ENCODE results near the gene CT47B1.
"Not testable (repeated sequence)": the region's sequence is repeated elsewhere in the genome, so short reads cannot be mapped to it uniquely, and the experiment has no call there.

CT47B1 gene

DNA sequence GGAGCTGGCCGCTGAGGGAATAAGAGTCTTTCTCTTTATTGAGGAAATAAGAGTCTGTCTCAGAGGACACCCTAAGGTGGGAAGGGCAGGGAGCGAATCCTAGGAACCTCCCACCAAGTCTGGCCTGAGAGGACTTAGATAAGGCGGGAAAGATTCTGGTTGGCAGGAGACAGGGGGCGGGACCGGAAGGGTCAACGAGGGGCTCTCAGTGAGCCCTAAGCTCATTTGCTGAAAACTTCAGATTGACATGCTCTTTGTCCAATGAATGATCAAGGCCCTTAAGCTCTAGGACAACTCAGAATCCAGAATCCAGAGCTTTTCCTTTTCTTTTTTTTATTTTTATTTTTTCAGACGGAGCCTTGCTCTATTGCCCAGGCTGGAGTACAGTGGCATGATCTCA is at the start of gene CT47B1:
TSS of gene CT47B1 (minus strand) at position 101 of the 400 bp plus-strand sequence. CDS start 196 bp downstream, outside the sequence.
- H3K4me3 ChIP-seq (ENCODE audit: low read length) = not testable (repeated sequence)

DNA sequence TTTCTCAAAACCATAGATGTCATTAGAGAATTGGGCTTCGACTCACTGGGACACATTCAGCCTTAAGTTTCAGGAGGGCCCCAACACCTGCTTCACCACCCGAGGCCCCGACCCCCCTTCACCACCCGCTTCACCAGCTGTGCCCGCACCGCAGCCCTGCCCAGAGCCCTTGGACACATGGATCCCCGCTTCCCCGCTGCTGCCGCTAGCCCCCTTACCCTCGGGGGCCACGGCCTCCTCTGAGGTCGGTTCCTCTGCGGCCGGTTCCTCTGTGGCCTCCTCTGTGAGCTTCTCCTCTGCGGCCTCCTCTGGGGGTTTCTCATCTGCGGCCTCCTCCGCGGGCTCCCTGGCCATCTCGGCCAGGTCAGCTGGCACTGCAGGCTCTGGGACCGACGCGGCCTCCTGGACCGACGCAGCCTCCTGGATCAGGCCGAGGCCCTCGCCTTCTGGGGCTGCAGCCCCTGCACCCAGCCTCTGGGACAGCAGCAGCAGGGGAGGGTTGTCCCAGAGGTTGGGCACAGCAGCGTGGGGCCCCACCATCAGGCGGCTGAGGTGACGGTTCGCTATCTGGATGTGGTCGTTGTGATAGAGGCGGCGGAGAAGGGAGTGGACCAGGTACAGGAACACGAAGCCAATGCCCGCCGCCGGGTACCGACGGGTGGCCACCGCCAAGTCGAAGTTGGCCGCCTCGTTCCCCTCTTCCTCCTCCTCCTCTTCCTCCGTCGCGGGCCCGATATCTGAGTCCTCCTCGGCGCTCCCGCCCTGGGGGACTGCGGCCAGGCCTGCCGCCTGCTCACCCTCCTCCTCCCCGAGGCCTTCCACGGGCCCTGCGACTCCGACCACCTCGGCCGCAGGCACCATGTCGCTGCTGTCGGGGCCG is 748 bp downstream of the CT47B1 start:
- no peak for TF ChIP-seq ZNF274 (IDR thresholded peaks at IDR 0.05; ENCODE audit: low read depth, low read length)
- H3K4me3 ChIP-seq (ENCODE audit: low read length) = no peak overlapping the region

- H3K4me3 ChIP-seq (ENCODE audit: low read length) = no peak overlapping the region
- TF ChIP-seq ZNF274 (IDR thresholded peaks at IDR 0.05; ENCODE audit: low read depth, low read length) = no peak
These were observed 18.4 kb downstream of the CT47B1 start for GRCh38 chrX:120857240-120857639.

DNA sequence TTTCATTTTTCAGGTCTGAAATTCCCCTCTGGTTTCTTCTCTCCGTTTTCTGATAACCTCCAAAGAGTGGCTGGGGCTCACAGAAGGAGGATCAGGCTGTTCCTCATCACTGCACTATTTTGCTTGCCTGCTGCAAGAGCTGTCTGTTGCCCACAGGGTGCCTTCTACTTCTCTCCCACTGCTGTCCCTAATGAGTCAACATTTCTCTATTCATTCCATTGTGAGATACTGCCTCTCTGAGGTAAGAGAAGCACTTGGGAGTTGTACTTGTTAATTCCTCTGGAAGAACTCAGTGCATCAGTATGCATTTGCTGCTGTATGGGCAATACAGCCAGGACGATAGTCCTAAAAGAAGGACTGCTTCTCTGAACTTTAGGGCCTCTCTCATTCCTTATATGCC is 34.8 kb downstream of the CT47B1 start:
- TF ChIP-seq ZNF274 (IDR thresholded peaks at IDR 0.05; ENCODE audit: low read depth, low read length) = no peak
- H3K4me3 ChIP-seq (ENCODE audit: low read length) = no peak overlapping the region

DNA sequence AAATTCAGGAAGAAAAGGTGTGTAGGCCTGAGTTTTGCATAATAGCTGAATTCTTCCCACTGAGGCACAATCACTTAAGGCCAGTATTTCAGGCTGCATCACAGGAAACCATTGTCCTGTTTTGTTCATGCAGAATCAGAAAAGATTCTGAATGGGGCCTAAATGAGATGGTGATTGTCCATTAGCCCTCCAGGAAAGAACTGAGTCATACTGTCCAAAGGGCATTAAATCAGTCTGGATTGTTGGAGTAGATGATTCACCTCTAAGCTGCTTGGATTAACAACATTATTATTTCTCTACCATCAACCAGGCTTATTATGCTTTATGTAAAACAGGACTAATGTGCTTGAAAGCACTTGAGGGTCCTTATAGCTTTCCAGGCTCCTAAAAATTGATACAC is 36.2 kb downstream of the CT47B1 start:
- H3K4me3 ChIP-seq (ENCODE audit: low read length) = no peak overlapping the region
- no peak for TF ChIP-seq ZNF274 (IDR thresholded peaks at IDR 0.05; ENCODE audit: low read depth, low read length)

DNA sequence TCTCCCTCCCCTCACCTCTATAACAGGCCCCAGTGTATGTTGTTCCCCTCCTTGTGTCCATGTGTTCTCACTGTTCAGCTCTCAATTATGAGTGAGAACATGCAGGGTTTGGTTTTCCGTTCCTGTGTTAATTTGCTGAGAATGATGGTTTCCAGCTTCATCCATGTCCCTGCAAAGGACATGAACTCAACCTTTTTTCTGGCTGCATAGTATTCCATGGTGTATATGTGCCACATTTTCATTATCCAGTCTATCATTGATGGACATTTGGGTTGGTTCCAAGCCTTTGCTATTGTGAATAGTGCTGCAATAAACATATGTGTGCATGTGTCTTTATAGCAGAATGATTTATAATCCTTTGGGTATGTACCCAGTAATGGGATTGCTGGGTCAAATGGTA is 48.5 kb downstream of the CT47B1 start:
- H3K4me3 ChIP-seq (ENCODE audit: low read length) = not testable (repeated sequence)

- no peak overlapping the region for H3K4me3 ChIP-seq (ENCODE audit: low read length)
- TF ChIP-seq ZNF274 (IDR thresholded peaks at IDR 0.05; ENCODE audit: low read depth, low read length) = no peak
These were observed 50.5 kb downstream of the CT47B1 start for GRCh38 chrX:120825146-120825545.

GRCh38 chrX:120824021-120824420 is 51.6 kb downstream of the CT47B1 start:
- TF ChIP-seq ZNF274 (IDR thresholded peaks at IDR 0.05; ENCODE audit: low read depth, low read length) = no peak
- no peak overlapping the region for H3K4me3 ChIP-seq (ENCODE audit: low read length)

DNA sequence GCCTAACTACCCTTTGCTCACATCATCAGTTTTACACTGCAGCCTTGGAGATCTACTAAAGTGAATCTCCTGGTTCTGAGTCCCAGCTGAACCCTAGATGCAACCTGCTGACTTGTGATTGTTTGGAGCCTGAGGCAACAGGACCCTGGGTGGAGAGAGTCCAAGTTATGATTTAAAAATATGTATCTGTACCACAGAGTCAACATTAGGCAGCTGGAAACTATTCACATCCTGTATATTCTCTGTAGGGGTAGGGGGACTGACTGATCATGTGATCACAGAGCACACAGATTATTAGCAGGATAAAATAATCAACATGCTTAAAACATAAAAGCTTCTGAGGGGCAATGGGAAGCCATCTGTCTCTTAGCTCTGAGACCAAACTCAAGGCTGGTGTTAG is 52.1 kb downstream of the CT47B1 start:
- no peak overlapping the region for H3K4me3 ChIP-seq (ENCODE audit: low read length)
- no peak for TF ChIP-seq ZNF274 (IDR thresholded peaks at IDR 0.05; ENCODE audit: low read depth, low read length)
